Measurements from ENCODE around the gene ZC3H12A.
"Not testable (repeated sequence)": the region's sequence is repeated elsewhere in the genome, so short reads cannot be mapped to it uniquely, and the experiment has no call there.

The ZC3H12A gene

DNA sequence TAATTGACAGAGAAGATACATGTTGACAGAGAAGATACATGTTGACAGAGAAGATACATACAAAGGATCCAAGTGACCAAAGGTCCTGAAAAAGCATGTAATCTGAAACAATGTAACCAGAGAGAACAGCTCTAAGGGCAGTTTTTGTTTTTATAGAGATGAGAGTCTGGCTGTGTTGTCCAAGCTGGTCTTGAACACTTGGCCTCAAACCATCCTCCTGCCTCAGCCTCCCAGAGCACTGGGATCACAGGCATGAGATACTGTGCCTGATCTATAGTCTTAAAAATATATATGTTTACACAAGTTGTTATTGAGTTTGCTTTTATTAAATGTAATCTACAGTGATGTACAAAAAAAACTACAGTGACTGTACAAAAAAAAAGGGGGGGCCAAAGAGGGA is 27.7 kb downstream of the ZC3H12A start:
- no peak for DNase-seq (ENCODE audit: low spot score)

GRCh38 chr1:37502791-37503190 is 28.4 kb downstream of the ZC3H12A start:
- DNase-seq (ENCODE audit: low spot score) = not testable (repeated sequence)

- DNase-seq (ENCODE audit: low spot score) = no peak
These were observed 32.4 kb downstream of the ZC3H12A start for GRCh38 chr1:37506740-37507139.

- DNase-seq (ENCODE audit: low spot score) = no peak
These were observed 34.8 kb downstream of the ZC3H12A start for GRCh38 chr1:37509181-37509580.

GRCh38 chr1:37513795-37514349 is 39.5 kb downstream of the ZC3H12A start:
- DNase-seq (ENCODE audit: low spot score) = no peak

DNA sequence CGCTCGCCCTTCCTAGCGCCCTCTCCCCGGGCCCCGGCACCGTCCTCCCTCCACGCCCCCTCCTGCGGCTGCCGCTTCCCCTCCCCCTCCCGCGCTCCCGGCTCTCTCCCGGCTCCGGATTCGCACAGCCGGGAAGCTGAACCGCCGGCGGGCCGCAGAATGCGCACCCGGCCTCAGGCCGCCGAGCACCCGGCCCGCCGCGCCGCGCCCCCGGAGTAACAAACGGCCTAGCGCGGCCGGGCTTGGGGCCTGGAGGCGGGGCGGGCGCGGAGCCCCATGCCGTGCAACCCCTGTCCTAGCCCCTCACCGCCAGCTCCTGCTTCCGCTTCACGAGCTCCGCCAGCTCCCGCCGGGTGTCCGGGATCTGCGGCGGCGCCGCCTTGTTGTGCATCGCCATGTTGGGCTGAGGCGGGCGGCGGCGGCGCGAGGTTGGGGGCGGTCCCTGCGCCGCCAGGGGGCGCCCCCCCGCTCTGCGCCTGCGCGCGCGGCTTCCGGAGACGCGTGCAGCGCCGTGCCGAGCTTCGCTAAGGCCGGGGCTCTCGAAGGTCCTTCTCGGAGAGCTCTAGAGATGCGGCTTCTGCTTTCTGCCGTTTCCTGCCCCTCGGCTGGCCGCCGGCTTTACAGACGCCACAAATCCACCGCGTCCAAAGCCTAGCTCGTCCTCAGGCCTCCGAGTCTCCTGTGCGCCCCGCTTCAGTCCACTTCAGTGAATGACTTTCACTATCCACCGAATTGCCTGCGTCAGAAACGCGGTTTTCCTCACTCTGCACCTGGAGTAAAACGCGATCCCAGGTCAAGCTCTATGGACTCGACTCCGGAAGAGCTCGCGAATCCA is 40.2 kb downstream of the ZC3H12A start, which contains the start of gene MEAF6:
MEAF6 (minus strand) TSS at position 417 of the 835 bp plus-strand sequence; CDS start at position 397, 20 bp downstream.
- peak; percentile 91 for DNase-seq (ENCODE audit: low spot score)

GRCh38 chr1:37515185-37516034 is 41.0 kb downstream of the ZC3H12A start:
- no peak for DNase-seq (ENCODE audit: low spot score)

- no peak for DNase-seq (ENCODE audit: low spot score)
These were observed 43.2 kb downstream of the ZC3H12A start for GRCh38 chr1:37517569-37517968.

DNA sequence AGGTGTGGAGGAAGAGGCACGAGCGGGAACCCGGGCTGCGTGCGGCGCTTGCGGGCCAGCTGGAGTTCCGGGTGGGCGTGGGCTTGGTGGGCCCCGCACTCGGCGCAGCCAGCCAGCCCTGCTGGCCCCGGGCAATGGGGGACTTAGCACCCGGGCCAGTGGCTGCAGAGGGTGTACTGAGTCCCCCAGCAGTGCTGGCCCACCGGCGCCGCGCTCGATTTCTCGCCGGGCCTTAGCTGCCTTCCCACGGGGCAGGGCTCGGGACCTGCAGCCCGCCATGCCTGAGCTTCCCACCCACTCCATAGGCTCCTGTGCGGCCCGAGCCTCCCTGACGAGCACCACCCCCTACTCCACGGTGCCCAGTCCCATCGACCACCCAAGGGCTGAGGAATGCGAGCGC is 43.9 kb downstream of the ZC3H12A start:
- DNase-seq (ENCODE audit: low spot score) = not testable (repeated sequence)

GRCh38 chr1:37518929-37519328 is 44.5 kb downstream of the ZC3H12A start:
- not testable (repeated sequence) for DNase-seq (ENCODE audit: low spot score)

- no peak for DNase-seq (ENCODE audit: low spot score)
These were observed 45.2 kb downstream of the ZC3H12A start for GRCh38 chr1:37519613-37520012.

GRCh38 chr1:37529888-37530287 is 55.5 kb downstream of the ZC3H12A start:
- not testable (repeated sequence) for DNase-seq (ENCODE audit: low spot score)

GRCh38 chr1:37532418-37533156 is 58.2 kb downstream of the ZC3H12A start:
- not testable (repeated sequence) for DNase-seq (ENCODE audit: low spot score)

DNA sequence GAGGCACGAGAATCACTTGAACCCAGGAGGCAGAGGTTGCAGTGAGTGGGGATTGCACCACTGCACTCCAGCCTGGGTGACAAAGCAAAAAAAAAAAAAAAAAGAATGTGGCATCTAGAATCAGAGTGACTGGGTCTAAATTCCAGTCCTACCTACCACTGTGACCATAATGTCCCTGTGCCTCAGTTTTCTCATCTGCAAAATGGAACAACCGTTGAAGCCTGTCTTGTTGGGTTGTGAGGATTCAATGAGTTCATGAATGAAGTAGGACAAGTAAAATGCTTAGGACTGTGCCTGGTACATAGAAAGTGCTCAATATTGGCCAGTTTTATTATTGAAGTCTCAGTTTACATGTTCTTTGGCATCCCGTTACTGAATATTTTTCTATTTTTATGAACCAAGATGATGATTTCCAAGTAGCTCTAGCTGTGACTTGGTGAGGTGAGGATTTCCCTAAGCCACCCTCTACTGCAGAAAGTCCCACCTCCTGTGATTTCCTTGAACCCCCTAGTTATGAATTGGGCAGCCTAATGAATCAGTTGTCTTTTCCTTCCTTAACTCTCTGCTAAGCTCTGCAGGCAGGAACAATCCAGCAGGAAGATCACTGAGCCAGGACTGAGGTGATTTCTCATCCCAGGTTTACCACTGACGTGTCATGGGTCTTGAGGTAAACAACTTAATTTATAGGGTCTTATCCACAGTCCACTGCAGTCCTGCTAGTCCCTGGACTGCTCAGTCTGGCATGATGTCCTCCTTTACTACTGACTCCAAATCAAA is 59.1 kb downstream of the ZC3H12A start:
- no peak for DNase-seq (ENCODE audit: low spot score)
